HG03103 (cell line): ENCODE results near the gene CCDC141.
A peak's percentile ranks its signal among the peaks of the same experiment; 100 is the strongest.

Experiments
- ATAC-seq: cut with Tn5 transposase; IDR thresholded peaks from one replicate; pipeline ENCODE4 v1.9.1; 2021; ENCODE audit warnings: low read depth; ENCODE audit not compliant: unreplicated experiment

Gene CCDC141

GRCh38 chr2:178834086-178834485, 215.9 kb downstream of the CCDC141 start:
- no peak for ATAC-seq

DNA sequence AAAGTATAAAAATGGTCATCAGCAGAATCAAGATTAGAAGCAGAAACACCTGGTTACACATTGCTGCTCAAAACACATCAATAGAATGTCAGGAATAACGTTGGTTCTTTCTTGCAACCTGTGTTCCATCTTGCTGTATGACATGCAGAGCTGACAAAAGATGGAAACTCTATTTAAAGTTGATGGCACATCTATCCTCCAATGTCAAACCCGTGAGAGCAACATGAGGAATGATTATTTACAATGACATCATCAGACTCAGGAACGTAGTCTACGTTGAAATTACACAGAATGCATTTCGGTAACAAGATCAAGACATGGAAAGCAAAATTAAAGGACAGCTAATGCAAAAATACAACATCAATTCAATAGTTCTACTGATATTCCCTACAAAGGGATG, 216.6 kb downstream of the CCDC141 start:
- ATAC-seq, result no peak

GRCh38 chr2:178830451-178830850, 219.5 kb downstream of the CCDC141 start:
- ATAC-seq, result no peak

- ATAC-seq, result no peak
Measured at GRCh38 chr2:178829981-178830380, 220.0 kb downstream of the CCDC141 start.

GRCh38 chr2:178829299-178829960, 220.5 kb downstream of the CCDC141 start:
- no peak for ATAC-seq

- no peak for ATAC-seq
Measured at GRCh38 chr2:178828486-178828881, 221.5 kb downstream of the CCDC141 start.

DNA sequence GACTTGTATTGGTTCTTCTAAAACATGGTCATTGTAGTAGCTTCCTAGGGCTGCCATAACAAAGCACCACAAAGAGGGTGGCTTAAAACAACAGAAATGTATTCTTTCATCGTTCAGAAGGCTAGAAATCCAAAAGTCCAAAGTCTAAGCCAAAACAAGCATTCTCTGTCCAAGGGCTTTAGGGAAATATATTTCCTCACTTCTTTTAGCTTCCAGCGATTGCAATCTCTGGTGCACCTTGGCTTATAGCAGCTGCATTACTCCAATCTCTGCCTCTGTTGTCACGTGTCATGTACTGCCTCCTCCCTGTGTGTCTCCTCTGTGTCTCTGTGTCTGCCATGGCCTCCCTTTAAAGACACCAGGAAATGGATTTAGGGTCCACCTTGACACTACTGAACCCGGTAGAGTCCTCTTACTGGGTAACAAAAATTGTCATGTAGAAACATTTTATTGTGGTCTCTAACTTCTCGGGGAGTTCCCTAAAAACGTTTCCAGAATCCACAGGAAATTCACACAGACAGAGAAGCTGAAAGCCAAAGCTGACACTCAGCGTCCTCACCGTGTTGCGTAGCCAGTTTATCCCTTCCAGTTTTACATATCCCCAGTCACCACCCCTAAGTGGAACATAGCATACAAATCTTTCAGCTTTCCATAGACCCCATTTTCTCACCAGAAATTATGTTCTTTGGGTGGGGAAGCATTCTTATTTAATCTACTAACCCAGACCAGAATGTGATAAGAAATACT, 222.0 kb downstream of the CCDC141 start:
- ATAC-seq, result no peak

DNA sequence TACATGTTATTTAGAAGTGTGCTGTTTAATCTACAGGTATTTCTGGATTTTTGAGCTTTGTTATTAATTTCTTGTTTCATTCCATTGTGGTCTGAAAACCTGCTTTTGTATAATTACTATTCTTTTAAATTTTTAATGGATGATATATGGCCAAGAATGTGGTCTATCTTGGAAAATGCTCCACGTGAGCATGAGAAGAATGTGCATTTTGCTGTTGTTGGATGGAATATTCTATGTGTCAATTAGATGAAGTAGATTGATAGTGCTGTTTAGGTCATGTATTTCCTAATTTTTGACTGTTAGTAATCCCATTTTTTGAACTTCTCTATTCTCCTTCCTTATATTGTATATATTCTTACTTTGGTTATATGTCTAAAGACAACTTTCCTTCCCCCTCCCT, 222.8 kb downstream of the CCDC141 start:
- ATAC-seq, result no peak

GRCh38 chr2:178825183-178825582, 224.8 kb downstream of the CCDC141 start:
- ATAC-seq, result no peak

DNA sequence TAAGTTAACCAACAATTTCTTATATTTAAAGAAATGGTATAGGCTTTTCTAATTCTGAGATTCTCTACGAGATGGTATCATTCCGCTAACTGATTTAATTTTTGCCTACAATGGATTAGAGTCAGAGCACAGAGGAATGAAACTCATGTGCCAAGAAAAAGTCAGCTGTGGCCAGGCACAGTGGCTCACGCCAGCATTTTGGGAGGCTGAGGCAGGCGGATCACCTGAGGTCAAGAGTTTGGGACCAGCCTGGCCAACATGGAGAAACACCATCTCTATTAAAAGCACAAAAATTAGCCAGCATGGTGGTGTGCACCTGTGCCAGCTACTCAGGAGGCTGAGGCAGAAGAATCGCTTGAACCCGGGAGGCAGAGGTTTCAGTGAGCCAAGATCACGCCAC, 225.8 kb downstream of the CCDC141 start:
- ATAC-seq, result no peak

DNA sequence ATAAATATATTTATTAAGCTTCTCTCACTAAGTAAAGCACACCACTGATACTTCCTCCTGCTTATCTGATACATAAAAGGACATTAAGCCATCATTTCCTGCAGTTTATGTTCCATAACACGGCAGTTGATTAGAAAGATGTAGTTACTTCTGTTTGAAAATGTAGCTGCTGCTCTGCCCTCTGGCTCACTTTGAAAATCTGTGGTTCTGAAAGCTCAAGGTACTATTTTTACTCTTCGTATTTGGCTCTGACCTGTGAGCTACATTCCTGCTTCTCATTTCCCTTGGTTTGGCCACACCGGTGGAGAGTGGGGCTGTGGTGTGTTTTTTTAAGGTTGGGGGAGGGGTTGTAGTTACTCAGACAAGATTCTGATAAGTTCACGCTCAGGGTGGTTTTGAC, 229.9 kb downstream of the CCDC141 start:
- ATAC-seq, result peak; percentile 97

GRCh38 chr2:178819147-178819875, 230.6 kb downstream of the CCDC141 start:
- no peak for ATAC-seq

DNA sequence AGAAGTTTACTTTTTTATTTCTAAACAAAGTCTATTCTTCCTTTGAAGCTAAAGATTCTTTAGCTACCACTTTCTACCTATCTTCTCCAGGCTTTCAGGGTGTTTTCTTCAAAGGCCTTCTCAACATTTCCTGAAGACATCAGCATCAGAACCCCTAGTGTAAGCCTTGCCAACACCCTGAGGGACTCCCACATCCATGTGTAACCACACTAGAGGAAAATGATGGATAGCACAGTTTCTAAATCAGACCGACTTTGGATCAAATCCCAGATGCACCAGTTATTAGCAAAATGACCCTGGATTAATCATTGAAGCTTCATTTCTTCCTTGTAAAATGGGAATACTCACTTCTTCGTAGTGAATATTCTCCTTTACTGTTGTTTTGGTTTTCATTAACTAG, 238.0 kb downstream of the CCDC141 start:
- no peak for ATAC-seq

GRCh38 chr2:178811045-178811444, 238.9 kb downstream of the CCDC141 start:
- no peak for ATAC-seq

- no peak for ATAC-seq
Measured at GRCh38 chr2:178810422-178810821, 239.5 kb downstream of the CCDC141 start.

DNA sequence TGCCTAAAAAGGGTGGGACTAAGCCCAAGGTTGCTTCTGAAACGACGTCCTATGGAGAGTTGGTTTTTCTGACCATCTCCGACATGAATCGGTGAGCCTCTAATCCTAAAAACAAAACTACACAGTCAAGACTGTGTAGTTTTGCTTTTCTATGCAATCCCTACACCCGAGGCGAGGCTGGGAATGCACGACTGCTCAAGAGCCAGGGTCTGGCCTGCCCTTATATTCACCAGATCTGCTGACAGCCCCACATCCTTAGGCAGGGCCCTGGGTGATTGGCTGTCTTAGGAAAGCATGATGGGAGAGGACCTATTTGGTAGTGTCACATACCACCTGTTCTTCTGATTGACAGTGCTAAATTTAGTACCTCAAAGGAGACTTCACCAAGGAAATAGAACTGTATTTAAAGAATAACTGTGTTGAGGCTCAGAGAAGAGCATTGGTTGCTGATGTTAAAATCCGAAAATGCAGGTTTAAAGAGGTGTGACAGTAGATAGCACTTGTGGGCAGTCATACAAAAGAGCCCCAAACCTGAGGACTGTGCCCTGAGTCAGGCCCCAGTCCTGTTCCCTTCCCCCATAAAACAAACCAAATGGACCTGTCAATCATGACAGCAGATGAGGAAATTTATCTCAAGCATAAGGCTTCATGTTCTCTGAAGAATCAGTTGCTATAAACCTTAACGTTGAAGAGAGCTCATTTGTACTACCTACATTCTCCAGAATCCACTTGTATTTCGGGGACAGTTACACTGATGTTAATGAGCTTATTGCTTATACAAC, 242.5 kb downstream of the CCDC141 start, which contains the start of gene TTN:
Gene TTN, minus strand, starts transcription at position 197 of the 782 bp plus-strand sequence. CDS start 2,781 bp downstream, outside the sequence.
- ATAC-seq, result no peak

DNA sequence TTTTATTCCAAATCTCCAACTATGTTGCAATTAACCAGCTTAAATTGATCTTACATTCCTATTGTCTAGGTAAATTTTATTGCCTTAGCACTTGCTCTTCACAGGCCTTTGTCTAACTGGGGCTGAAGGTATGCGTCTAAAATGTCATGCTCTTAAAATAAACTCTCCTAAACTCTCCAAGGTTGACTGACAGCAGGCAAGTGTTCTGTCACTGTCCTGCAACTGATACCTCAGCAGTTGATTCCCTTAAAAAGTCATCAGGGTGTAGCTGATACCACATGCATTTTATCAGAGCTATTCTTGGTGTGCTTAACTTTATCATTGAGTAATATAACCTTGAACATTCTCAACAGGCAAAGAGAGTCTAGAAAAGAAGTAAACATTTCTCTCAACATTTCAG, 243.4 kb downstream of the CCDC141 start:
- ATAC-seq, result no peak

- ATAC-seq, result no peak
Measured at GRCh38 chr2:178805457-178805856, 244.5 kb downstream of the CCDC141 start.

DNA sequence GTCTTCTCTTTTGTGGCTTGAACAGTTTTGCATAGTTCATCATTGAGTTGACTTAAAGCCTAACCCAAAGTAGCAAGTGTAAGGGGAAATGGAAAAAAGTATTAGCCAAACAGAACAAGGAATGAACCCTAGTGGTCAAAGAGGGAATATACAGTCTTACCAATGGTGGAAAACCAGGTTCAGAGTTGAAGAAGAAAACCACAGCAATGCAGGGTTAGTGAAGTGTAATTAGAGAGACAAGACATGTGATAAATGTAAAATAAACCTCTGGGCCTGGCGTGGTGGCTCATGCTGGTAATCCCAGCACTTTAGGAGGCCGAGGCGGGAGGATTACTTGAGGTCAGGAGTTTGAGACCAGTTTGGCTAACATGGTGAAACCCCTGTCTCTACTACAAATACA, 245.1 kb downstream of the CCDC141 start:
- ATAC-seq, result peak; percentile 61

- no peak for ATAC-seq
Measured at GRCh38 chr2:178800510-178800909, 249.4 kb downstream of the CCDC141 start.

DNA sequence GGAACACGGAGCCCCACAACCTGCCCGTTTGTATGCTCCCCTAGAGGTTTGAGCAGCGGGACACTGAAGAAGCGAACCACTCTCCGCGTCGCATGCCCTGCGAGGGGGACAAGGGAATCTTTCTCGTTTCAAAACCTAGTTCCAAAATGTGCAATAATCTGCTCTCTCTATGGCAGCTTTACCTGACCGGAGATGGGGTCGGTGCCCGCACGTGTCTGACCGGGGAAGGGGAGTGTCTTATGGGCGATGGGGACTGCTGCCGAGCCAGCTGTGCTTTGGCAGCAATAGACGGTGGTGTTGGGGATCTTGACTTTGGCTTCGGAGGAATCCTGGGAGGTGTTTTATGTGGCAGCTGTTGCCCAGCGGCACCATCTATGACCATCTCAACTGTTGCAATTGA, 250.6 kb downstream of the CCDC141 start:
- ATAC-seq, result no peak
